ENCODE results near the gene DAZAP2. TPM values are rescaled to one million over a fixed set of nuclear protein-coding genes. Genes with fewer than 3 reads are reported as not detected.
"Not testable (repeated sequence)": the region's sequence is repeated elsewhere in the genome, so short reads cannot be mapped to it uniquely, and the experiment has no call there.

The DAZAP2 gene
- polyA plus RNA-seq, 1 donor, result 398 TPM

GRCh38 chr12:51214895-51215294 is 23.7 kb upstream of the DAZAP2 start:
- no CpG with 5 or more reads among the region's 5 CpGs for WGBS (ENCODE audit: insufficient coverage, low lambda C conversion rate)
- no peak for DNase-seq
- peaks cover 11% of the 10 kb centered on the region for H3K4me1 ChIP-seq (ENCODE audit: control insufficient read depth, insufficient read depth, low read length)
- H3K9me3 ChIP-seq (ENCODE audit: control insufficient read depth, low read depth, low read length), result no peaks in the 10 kb centered on the region
- no peak overlapping the region for H3K4me3 ChIP-seq (ENCODE audit: low read length)
- no peak overlapping the region for H3K27ac ChIP-seq (ENCODE audit: low read length)
- no peaks in the 10 kb centered on the region for H3K27me3 ChIP-seq (ENCODE audit: control insufficient read depth, insufficient read depth, low read length)
- H3K36me3 ChIP-seq (ENCODE audit: control insufficient read depth, insufficient read depth, low read length), result no peaks in the 10 kb centered on the region

DNA sequence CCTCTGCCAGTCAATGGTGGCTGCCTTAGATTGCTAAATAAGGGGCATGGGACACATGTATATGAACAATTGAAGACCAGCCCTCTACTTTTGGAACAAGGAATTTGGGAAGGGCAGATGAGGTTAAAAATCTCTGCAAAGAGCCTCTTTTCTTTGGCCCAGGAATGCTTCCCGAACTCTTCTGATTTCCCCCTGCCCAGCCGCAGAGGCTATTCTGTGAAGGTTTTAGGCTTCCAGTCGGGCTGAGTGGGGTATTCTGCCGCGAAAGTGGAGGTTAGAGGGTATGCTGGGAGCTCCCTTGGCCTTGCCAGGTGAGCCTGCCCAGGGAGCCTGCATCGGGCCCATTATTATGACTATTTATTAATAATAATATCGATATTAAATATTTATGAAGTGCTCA is 22.0 kb upstream of the DAZAP2 start:
- H3K4me1 ChIP-seq (ENCODE audit: control insufficient read depth, insufficient read depth, low read length), result peaks cover 11% of the 10 kb centered on the region
- H3K27me3 ChIP-seq (ENCODE audit: control insufficient read depth, insufficient read depth, low read length), result no peaks in the 10 kb centered on the region
- no peak for DNase-seq
- no peaks in the 10 kb centered on the region for H3K36me3 ChIP-seq (ENCODE audit: control insufficient read depth, insufficient read depth, low read length)
- H3K27ac ChIP-seq (ENCODE audit: low read length), result no peak overlapping the region
- no CpG with 5 or more reads among the region's 7 CpGs for WGBS (ENCODE audit: insufficient coverage, low lambda C conversion rate)
- peak overlapping the region; percentile 76 for H3K4me3 ChIP-seq (ENCODE audit: low read length)
- no peaks in the 10 kb centered on the region for H3K9me3 ChIP-seq (ENCODE audit: control insufficient read depth, low read depth, low read length)

GRCh38 chr12:51217133-51217967 is 21.3 kb upstream of the DAZAP2 start:
- H3K27me3 ChIP-seq (ENCODE audit: control insufficient read depth, insufficient read depth, low read length), result no peaks in the 10 kb centered on the region
- H3K9me3 ChIP-seq (ENCODE audit: control insufficient read depth, low read depth, low read length), result no peaks in the 10 kb centered on the region
- H3K4me1 ChIP-seq (ENCODE audit: control insufficient read depth, insufficient read depth, low read length), result peaks cover 11% of the 10 kb centered on the region
- DNase-seq, result peak; percentile 26 to 63
- WGBS (ENCODE audit: insufficient coverage, low lambda C conversion rate), result 0% methylated on average over 1 of the region's 81 CpGs
- peak overlapping the region; percentile 76 for H3K4me3 ChIP-seq (ENCODE audit: low read length)
- no peaks in the 10 kb centered on the region for H3K36me3 ChIP-seq (ENCODE audit: control insufficient read depth, insufficient read depth, low read length)
- H3K27ac ChIP-seq (ENCODE audit: low read length), result peak overlapping the region; percentile 48

DNA sequence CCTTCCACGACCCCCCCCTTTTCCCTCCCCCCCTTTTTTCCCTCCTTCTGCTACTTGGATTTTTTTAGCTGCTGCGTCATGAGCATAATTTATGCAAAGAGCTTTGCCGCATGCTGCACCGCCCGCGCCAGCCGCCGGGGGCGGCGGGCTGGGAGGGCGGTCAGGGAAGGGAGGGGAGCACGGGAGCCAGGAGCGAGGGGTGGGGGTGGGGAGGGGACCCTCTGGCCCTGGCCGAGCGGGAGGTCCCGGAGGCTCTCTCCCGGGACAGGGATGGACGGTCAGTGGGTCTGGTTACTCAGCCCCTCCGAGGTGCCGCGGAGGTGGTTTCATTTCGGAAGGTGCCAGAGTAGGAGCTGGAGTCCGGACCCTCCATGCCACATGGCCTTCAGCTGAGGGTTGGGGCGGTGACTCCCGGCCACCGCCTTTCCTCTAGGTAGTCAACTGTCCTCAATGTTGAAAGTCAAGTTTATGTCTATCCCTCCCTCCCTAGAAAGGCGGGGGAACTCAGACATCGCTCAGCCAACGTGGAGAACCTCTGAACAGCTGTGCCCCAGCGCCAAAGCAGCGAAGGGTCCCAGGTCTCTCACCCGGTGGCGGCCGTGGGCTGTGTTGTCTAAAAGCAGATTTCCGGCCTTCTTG is 20.5 kb upstream of the DAZAP2 start, which contains the start of gene POU6F1:
Gene POU6F1, minus strand, starts transcription at position 95 of the 639 bp plus-strand sequence. CDS start 11,226 bp downstream, outside the sequence.
- no peaks in the 10 kb centered on the region for H3K36me3 ChIP-seq (ENCODE audit: control insufficient read depth, insufficient read depth, low read length)
- WGBS (ENCODE audit: insufficient coverage, low lambda C conversion rate), result 0% methylated on average over 1 of the region's 35 CpGs
- H3K4me3 ChIP-seq (ENCODE audit: low read length), result peak within 1 kb of the TSS; percentile 76
- peak; percentile 85 to 89 for DNase-seq
- peak within 1 kb of the TSS; percentile 48 for H3K27ac ChIP-seq (ENCODE audit: low read length)
- H3K27me3 ChIP-seq (ENCODE audit: control insufficient read depth, insufficient read depth, low read length), result no peaks in the 10 kb centered on the region
- H3K4me1 ChIP-seq (ENCODE audit: control insufficient read depth, insufficient read depth, low read length), result peaks cover 11% of the 10 kb centered on the region
- H3K9me3 ChIP-seq (ENCODE audit: control insufficient read depth, low read depth, low read length), result no peaks in the 10 kb centered on the region

DNA sequence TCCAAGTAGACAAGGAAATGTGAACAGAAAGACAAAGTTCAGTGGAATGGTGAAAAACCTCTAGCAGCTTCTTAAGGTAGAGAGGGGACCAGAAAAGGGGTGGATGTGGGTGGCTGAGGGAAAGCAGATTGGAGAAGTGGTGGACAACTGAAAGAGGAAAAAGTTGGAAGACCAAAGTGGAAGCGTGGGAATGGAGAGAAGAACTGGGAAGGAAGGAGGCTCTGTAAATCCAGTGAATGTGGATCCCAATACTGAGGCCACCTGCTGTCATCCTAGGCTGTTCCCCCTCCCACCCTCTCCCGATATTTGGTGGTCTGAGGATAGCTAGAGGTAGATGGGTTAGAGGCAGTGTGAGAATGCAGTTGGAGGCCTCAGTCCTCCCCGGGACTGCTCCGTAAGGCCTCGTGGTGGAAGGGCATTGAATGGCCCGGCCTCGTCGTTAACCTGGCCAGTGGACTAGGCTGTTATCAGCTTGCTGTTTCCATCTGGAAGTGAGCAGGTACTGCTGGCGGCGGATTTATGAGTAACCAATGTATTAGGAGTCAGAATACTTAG is 19.9 kb upstream of the DAZAP2 start:
- no peaks in the 10 kb centered on the region for H3K27me3 ChIP-seq (ENCODE audit: control insufficient read depth, insufficient read depth, low read length)
- H3K27ac ChIP-seq (ENCODE audit: low read length), result peak overlapping the region; percentile 33
- DNase-seq, result peak; percentile 52 to 77
- H3K9me3 ChIP-seq (ENCODE audit: control insufficient read depth, low read depth, low read length), result no peaks in the 10 kb centered on the region
- H3K4me3 ChIP-seq (ENCODE audit: low read length), result peak overlapping the region; percentile 76
- H3K36me3 ChIP-seq (ENCODE audit: control insufficient read depth, insufficient read depth, low read length), result no peaks in the 10 kb centered on the region
- peaks cover 11% of the 10 kb centered on the region for H3K4me1 ChIP-seq (ENCODE audit: control insufficient read depth, insufficient read depth, low read length)
- WGBS (ENCODE audit: insufficient coverage, low lambda C conversion rate), result no CpG with 5 or more reads among the region's 10 CpGs

DNA sequence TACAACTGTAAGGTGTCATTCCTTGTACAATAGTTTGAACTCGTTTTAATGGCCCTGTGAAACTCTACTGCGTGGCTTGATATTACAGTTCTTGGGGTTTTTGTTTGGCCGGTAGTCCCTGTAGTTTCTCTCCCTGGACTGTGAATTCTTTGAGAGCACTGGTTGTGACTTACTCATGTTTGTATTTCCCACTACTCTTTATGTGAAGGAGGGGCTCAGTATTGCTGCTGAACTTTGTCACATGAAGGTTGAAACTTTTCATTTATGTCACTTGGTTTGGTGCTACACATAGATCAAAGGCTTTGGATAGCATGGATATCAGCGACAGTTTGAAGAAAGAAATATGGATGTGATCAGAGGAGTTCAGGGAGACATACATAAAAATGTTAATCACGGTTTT is 19.3 kb upstream of the DAZAP2 start:
- H3K36me3 ChIP-seq (ENCODE audit: control insufficient read depth, insufficient read depth, low read length), result no peaks in the 10 kb centered on the region
- H3K9me3 ChIP-seq (ENCODE audit: control insufficient read depth, low read depth, low read length), result no peaks in the 10 kb centered on the region
- peak overlapping the region; percentile 33 for H3K27ac ChIP-seq (ENCODE audit: low read length)
- H3K27me3 ChIP-seq (ENCODE audit: control insufficient read depth, insufficient read depth, low read length), result no peaks in the 10 kb centered on the region
- H3K4me1 ChIP-seq (ENCODE audit: control insufficient read depth, insufficient read depth, low read length), result peaks cover 11% of the 10 kb centered on the region
- H3K4me3 ChIP-seq (ENCODE audit: low read length), result no peak overlapping the region
- WGBS (ENCODE audit: insufficient coverage, low lambda C conversion rate), result 27% methylated on average over 2 of the region's 5 CpGs
- peak; percentile 11 to 64 for DNase-seq

DNA sequence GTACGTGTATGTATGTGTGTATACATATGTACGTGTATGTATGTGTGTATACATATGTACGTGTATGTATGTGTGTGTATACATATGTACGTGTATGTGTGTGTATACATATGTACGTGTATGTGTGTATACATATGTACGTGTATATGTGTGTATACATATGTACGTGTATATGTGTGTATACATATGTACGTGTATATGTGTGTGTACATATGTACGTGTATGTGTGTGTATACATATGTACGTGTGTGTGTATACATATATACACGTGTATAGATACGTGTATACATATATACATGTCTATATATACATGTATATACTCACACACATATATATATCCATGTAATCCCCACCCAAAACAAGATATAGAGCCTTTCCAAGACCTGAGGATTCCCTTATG is 18.8 kb upstream of the DAZAP2 start:
- DNase-seq; H3K27ac ChIP-seq (ENCODE audit: low read length); H3K27me3 ChIP-seq (ENCODE audit: control insufficient read depth, insufficient read depth, low read length); H3K36me3 ChIP-seq (ENCODE audit: control insufficient read depth, insufficient read depth, low read length); H3K9me3 ChIP-seq (ENCODE audit: control insufficient read depth, low read depth, low read length); H3K4me3 ChIP-seq (ENCODE audit: low read length): not testable (repeated sequence)
- WGBS (ENCODE audit: insufficient coverage, low lambda C conversion rate), result 80% methylated on average over 1 of the region's 12 CpGs
- peaks cover 11% of the 10 kb centered on the region for H3K4me1 ChIP-seq (ENCODE audit: control insufficient read depth, insufficient read depth, low read length)

- 50% methylated on average over 2 of the region's 7 CpGs for WGBS (ENCODE audit: insufficient coverage, low lambda C conversion rate)
- DNase-seq, result no peak
- H3K27ac ChIP-seq (ENCODE audit: low read length), result no peak overlapping the region
- no peaks in the 10 kb centered on the region for H3K27me3 ChIP-seq (ENCODE audit: control insufficient read depth, insufficient read depth, low read length)
- H3K4me3 ChIP-seq (ENCODE audit: low read length), result no peak overlapping the region
- no peaks in the 10 kb centered on the region for H3K9me3 ChIP-seq (ENCODE audit: control insufficient read depth, low read depth, low read length)
- H3K4me1 ChIP-seq (ENCODE audit: control insufficient read depth, insufficient read depth, low read length), result peaks cover 11% of the 10 kb centered on the region
- H3K36me3 ChIP-seq (ENCODE audit: control insufficient read depth, insufficient read depth, low read length), result no peaks in the 10 kb centered on the region
Observed at GRCh38 chr12:51222461-51222860, 16.2 kb upstream of the DAZAP2 start.

DNA sequence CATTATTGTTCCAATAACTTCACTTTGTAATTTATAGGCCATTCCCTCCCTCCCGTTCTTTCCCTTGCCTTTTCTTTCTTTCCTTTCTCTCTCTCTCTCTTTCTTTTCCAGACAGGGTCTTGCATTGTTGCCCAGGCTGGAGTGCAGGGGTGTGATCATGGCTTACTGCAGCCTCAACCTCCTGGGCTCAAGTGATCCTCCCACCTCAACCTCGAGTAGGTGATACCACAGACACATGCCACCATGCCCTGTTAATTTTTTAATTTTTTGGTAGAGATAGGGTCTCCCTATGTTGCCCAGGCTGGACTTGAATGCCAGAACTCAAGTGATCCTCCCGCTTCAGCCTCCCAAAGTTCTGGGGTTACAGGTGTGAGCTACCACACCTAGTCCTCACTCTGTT is 14.0 kb upstream of the DAZAP2 start:
- no peaks in the 10 kb centered on the region for H3K27me3 ChIP-seq (ENCODE audit: control insufficient read depth, insufficient read depth, low read length)
- WGBS (ENCODE audit: insufficient coverage, low lambda C conversion rate), result 100% methylated on average over 1 of the region's 3 CpGs
- H3K9me3 ChIP-seq (ENCODE audit: control insufficient read depth, low read depth, low read length), result no peaks in the 10 kb centered on the region
- no peak overlapping the region for H3K4me3 ChIP-seq (ENCODE audit: low read length)
- DNase-seq, result no peak
- H3K36me3 ChIP-seq (ENCODE audit: control insufficient read depth, insufficient read depth, low read length), result no peaks in the 10 kb centered on the region
- no peak overlapping the region for H3K27ac ChIP-seq (ENCODE audit: low read length)
- H3K4me1 ChIP-seq (ENCODE audit: control insufficient read depth, insufficient read depth, low read length), result no peaks in the 10 kb centered on the region

- H3K36me3 ChIP-seq (ENCODE audit: control insufficient read depth, insufficient read depth, low read length), result no peaks in the 10 kb centered on the region
- WGBS (ENCODE audit: insufficient coverage, low lambda C conversion rate), result no CpG with 5 or more reads among the region's 4 CpGs
- H3K27me3 ChIP-seq (ENCODE audit: control insufficient read depth, insufficient read depth, low read length), result no peaks in the 10 kb centered on the region
- no peak for DNase-seq
- H3K4me1 ChIP-seq (ENCODE audit: control insufficient read depth, insufficient read depth, low read length), result no peaks in the 10 kb centered on the region
- no peaks in the 10 kb centered on the region for H3K9me3 ChIP-seq (ENCODE audit: control insufficient read depth, low read depth, low read length)
- H3K27ac ChIP-seq (ENCODE audit: low read length), result no peak overlapping the region
- no peak overlapping the region for H3K4me3 ChIP-seq (ENCODE audit: low read length)
Observed at GRCh38 chr12:51225234-51225633, 13.4 kb upstream of the DAZAP2 start.

Data from large intestine (tissue), 3 donors.